ENCODE data around the gene LRRC55.

The LRRC55 gene

GRCh38 chr11:57239348-57239747, 57.6 kb downstream of the LRRC55 start:
- DNase-seq: no peak

DNA sequence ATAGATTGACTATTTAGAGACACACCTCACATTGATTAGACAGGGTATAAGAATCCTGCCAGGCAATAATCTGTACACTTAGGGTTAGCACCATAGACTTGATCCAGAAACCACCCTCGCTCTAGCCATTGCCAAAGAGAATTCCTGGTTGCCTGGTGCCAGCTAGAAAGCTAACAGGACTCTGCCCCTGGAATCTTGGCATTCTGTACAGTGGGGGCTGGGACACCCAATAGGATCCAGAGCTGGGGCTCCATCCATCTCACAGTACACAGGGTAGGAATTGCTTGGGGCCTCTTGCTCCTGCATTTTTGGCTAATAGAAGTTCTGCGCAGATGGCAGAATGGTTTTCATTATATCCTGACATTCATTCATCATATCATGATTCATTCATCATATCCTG, 58.3 kb downstream of the LRRC55 start:
- DNase-seq: no peak

DNA sequence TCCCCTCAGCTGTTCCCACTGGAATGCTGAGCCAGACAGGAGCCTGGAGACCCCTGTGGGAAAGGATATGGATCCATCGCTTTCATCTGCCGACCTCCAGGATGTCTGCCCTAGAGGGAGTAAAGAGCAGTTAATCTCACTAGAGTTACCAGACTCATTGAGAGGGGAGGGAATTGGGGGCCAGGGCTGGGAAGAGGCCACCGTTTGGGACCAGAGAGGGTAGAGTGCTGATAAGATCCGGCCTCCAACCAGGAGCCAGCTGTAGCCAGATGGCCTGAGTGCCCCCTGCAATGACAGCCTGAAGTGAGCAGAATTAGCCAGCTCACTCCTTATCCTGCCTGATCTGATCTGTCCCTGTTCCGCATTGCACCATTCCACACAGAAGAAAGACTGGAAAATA, 59.0 kb downstream of the LRRC55 start:
- DNase-seq: no peak
